HCT116 (cell line): ENCODE results near the gene CDK13. TPM values are rescaled to one million over a fixed set of nuclear protein-coding genes. Genes with fewer than 3 reads are reported as not detected.

ENCODE experiments used
- ATAC-seq: fragments of 200-7000 bp; cut with Tn5 transposase; 2 replicates; pipeline ENCODE4 v1.9.1; 2020; ENCODE audit warnings: mild to moderate bottlenecking, moderate library complexity
- BruUV-seq: library from RNA; stranded (reverse); fragments of 400-500 nt; replicated peaks from 2 replicates; lab custom pipeline; 2021; lab: Mats Ljungman, UMichigan
- CTCF ChIA-PET: fragments of 300-600 bp; sonication (Branson Sonifier 250); formaldehyde crosslinking; loops from one replicate; lab custom pipeline; 2021; ENCODE audit warnings: antibody characterized with exemption; lab: Charles Lee
- POLR2A ChIA-PET: fragments of 300-600, 350-600 bp; sonication (Branson Sonifier 250); formaldehyde crosslinking; loops from one replicate; lab custom pipeline; 2021; ENCODE audit warnings: antibody characterized with exemption; lab: Charles Lee
- RAD21 ChIA-PET, 2 experiments: fragments of 300-600 bp; sonication (Branson Sonifier 250); formaldehyde crosslinking; loops; one replicate each; lab custom pipeline; 2023; ENCODE audit warnings: low total read pairs in 2 of 2; ENCODE audit not compliant: uncharacterized antibody in 2 of 2, unreplicated experiment in 2 of 2, low non-redundant PET in 1 of 2; lab: Charles Lee
- DNase-seq: peaks from one replicate; pipeline ENCODE4 v3.0.0-alpha.2; 2010; ENCODE audit warnings: low read depth, low spot score
- H2AFZ ChIP-seq: fragments of 200-600 bp; shearing (Covaris generic), sonication (generic); 2 replicates; pipeline ENCODE4 v1.6.1; 2017; ENCODE audit warnings: low read depth, mixed run types, mixed read lengths, antibody characterized with exemption, low read length; ENCODE audit not compliant: poor library complexity, severe bottlenecking
- H3K27ac ChIP-seq: 2 replicates; pipeline ENCODE4 v1.5.1; 2012; ENCODE audit warnings: low read depth, low read length
- H3K27me3 ChIP-seq: fragments of 200-600 bp; sonication (generic); 2 replicates; pipeline ENCODE4 v1.6.1; 2016; ENCODE audit warnings: mixed run types, low read length, mixed read lengths; ENCODE audit not compliant: insufficient read depth
- H3K36me3 ChIP-seq, 2 experiments: fragments of 200-500 bp in 1 of 2; fragments of 200-600 bp in 1 of 2; sonication (Bioruptor generic) in 1 of 2; sonication (generic) in 1 of 2; 2 replicates each; pipeline versions ENCODE4 v1.5.1 to v1.6.1; 2014 to 2016; ENCODE audit warnings: low read length in 2 of 2, inconsistent platforms in 1 of 2, mixed read lengths in 1 of 2, mixed run types in 1 of 2; ENCODE audit not compliant: insufficient read depth in 2 of 2, control insufficient read depth in 1 of 2
- H3K4me1 ChIP-seq, 2 experiments: fragments of 200-600 bp in 1 of 2; sonication (generic) in 1 of 2; 2 replicates each; pipeline versions ENCODE4 v1.5.1 to v1.6.1; 2012 to 2017; ENCODE audit warnings: low read length in 2 of 2, inconsistent platforms in 1 of 2, mild to moderate bottlenecking in 1 of 2, mixed read lengths in 1 of 2, mixed run types in 1 of 2, moderate library complexity in 1 of 2; ENCODE audit not compliant: insufficient read depth in 2 of 2, control insufficient read depth in 1 of 2
- H3K4me2 ChIP-seq: fragments of 200-600 bp; sonication (generic); 2 replicates; pipeline ENCODE4 v1.6.1; 2017; ENCODE audit warnings: mixed run types, low read length, mixed read lengths
- H3K4me3 ChIP-seq, 2 experiments: fragments of 200-600 bp in 1 of 2; sonication (generic) in 1 of 2; replicated peaks in 1 of 2; 2 replicates each; pipeline ENCODE4 v1.5.1; 2011 to 2016; ENCODE audit warnings: low read length in 2 of 2, control low read depth in 1 of 2, low read depth in 1 of 2, mild to moderate bottlenecking in 1 of 2, mixed read lengths in 1 of 2, mixed run types in 1 of 2
- H3K79me2 ChIP-seq: fragments of 200-600 bp; sonication (generic); 2 replicates; pipeline ENCODE4 v1.6.1; 2017; ENCODE audit warnings: mild to moderate bottlenecking, mixed run types, low read length, moderate library complexity, mixed read lengths; ENCODE audit not compliant: insufficient read depth
- H3K9ac ChIP-seq: fragments of 200-600 bp; sonication (generic); 2 replicates; pipeline ENCODE4 v1.6.1; 2016; ENCODE audit warnings: low read length, mixed read lengths
- H3K9me2 ChIP-seq: fragments of 200-600 bp; sonication (generic), shearing (Covaris generic); 2 replicates; pipeline ENCODE4 v1.6.1; 2017; ENCODE audit warnings: mixed run types, mild to moderate bottlenecking, moderate library complexity; ENCODE audit not compliant: insufficient read depth
- H3K9me3 ChIP-seq, 2 experiments: fragments of 200-500 bp in 1 of 2; fragments of 200-600 bp in 1 of 2; sonication (Bioruptor generic) in 1 of 2; sonication (generic) in 1 of 2; 2 replicates each; pipeline ENCODE4 v1.6.1; 2014 to 2017; ENCODE audit warnings: low read length in 2 of 2, mixed read lengths in 2 of 2, inconsistent platforms in 1 of 2, low read depth in 1 of 2, mild to moderate bottlenecking in 1 of 2, mixed run types in 1 of 2, moderate library complexity in 1 of 2; ENCODE audit not compliant: control insufficient read depth in 1 of 2, insufficient read depth in 1 of 2
- H4K20me1 ChIP-seq: fragments of 200-600 bp; sonication (generic), shearing (Covaris generic); 2 replicates; pipeline ENCODE4 v1.6.1; 2017; ENCODE audit warnings: mixed run types, mild to moderate bottlenecking, moderate library complexity; ENCODE audit not compliant: insufficient read depth
- CTCF ChIP-seq, 3 experiments: fragments of 200-600 bp in 1 of 3; sonication (generic) in 1 of 3; IDR thresholded peaks in 2 of 3; conservative IDR thresholded peaks in 1 of 3; 2 replicates each; pipeline ENCODE4 v1.5.1; 2012 to 2017; ENCODE audit warnings: low read depth in 2 of 3, low read length in 2 of 3, antibody characterized with exemption in 1 of 3, borderline replicate concordance in 1 of 3, control low read depth in 1 of 3, mild to moderate bottlenecking in 1 of 3, mixed read lengths in 1 of 3, mixed run types in 1 of 3, moderate library complexity in 1 of 3; ENCODE audit not compliant: insufficient read depth in 1 of 3
- POLR2AphosphoS5 ChIP-seq: IDR thresholded peaks from 2 replicates; pipeline ENCODE4 v1.6.1; 2011; ENCODE audit warnings: mild to moderate bottlenecking, low read depth, low read length, moderate library complexity
- REST ChIP-seq: IDR thresholded peaks from 2 replicates; pipeline ENCODE4 v1.6.1; 2012; ENCODE audit warnings: low read depth
- SIN3A ChIP-seq: IDR thresholded peaks from 2 replicates; pipeline ENCODE4 v1.6.1; 2012; ENCODE audit warnings: low read depth
- SRF ChIP-seq: IDR thresholded peaks from 2 replicates; pipeline ENCODE4 v1.6.1; 2012; ENCODE audit warnings: low read depth
- YY1 ChIP-seq: IDR thresholded peaks from 2 replicates; pipeline ENCODE4 v1.6.1; 2011; ENCODE audit warnings: low read length, low read depth, moderate library complexity, mild to moderate bottlenecking; ENCODE audit not compliant: insufficient replicate concordance; ENCODE audit errors: extremely low read depth
- ZBTB33 ChIP-seq: IDR thresholded peaks from 2 replicates; pipeline ENCODE4 v1.6.1; 2011; ENCODE audit warnings: mild to moderate bottlenecking, low read length, moderate library complexity; ENCODE audit not compliant: insufficient replicate concordance; ENCODE audit errors: extremely low read depth
- ZNF274 ChIP-seq: fragments of 200-500 bp; sonication (Bioruptor generic); IDR thresholded peaks from 2 replicates; pipeline ENCODE4 v1.6.1; 2014; ENCODE audit warnings: mild to moderate bottlenecking, low read depth, low read length, inconsistent platforms
- intact Hi-C: fragments of 100-400 bp; cut with micrococcal nuclease; formaldehyde crosslinking; loops from 2 replicates; pipeline ENCODE4 v1.10.0; 2022
- total RNA-seq: library from RNA; stranded (reverse); gene quantifications from one replicate; pipeline ENCODE4 v1.2.1, GENCODE V29; 2021; ENCODE audit not compliant: unreplicated experiment
- TF ChIP-seq, protein P1 (sequence below): IDR thresholded peaks from 2 replicates; pipeline ENCODE4 v1.6.1; 2012

CDK13 gene
- total RNA-seq, 1 experiment from 2014 or later, result 28.8 TPM

DNA sequence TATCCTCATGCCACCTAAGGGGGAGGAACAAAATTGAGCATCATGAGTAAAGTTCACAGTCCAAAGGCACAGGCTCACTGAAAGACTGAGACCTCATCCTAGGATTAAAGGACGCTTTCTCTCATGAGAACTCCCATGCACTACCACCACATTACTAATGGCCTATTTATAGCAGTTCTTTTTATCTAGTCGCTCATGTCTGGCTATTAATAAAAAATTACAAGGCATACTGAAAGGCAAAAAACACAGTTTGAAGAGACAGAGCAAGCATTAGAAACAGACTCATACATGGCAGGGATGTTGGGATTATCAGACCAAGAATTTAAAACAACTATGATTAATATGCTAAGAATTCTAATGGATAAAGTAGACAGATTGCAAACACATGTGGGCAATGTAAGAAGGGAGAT, 46.0 kb upstream of the CDK13 start:
- no peaks in the 10 kb centered on the region for H3K4me1 ChIP-seq
- H3K79me2 ChIP-seq, result no peaks in the 10 kb centered on the region
- ChIA-PET CTCF (interaction anchor here (1.0 kb wide), 1 partner anchor 8 kb away, joined by 3 read pairs; no protein-coding TSS in a partner anchor), RAD21 (no interaction called here), POLR2A (no interaction called here)
- ATAC-seq, result no peak
- H3K27me3 ChIP-seq, result no peaks in the 10 kb centered on the region
- H4K20me1 ChIP-seq, result no peaks in the 10 kb centered on the region
- no peaks in the 10 kb centered on the region for H3K9me2 ChIP-seq
- no peak overlapping the region for H3K4me3 ChIP-seq
- no TSS peak for BruUV-seq
- no peak overlapping the region for H2AFZ ChIP-seq
- no peak overlapping the region for H3K4me2 ChIP-seq
- no peak overlapping the region for H3K9ac ChIP-seq
- intact Hi-C loops, result no loop called here
- no peaks in the 10 kb centered on the region for H3K36me3 ChIP-seq
- DNase-seq, result no peak
- TF ChIP-seq CTCF (IDR thresholded peaks at IDR 0.05 in 2 of 3, conservative IDR thresholded peaks at IDR 0.05 in 1 of 3; ENCODE audit: borderline replicate concordance in 1 of 3, insufficient read depth in 1 of 3, low read depth in 2 of 3, low read length in 2 of 3), result no peak
- no peak for TF ChIP-seq POLR2AphosphoS5
- TF ChIP-seq YY1, result no peak
- no peak for TF ChIP-seq SRF
- no peak for TF ChIP-seq ZNF274
- TF ChIP-seq SIN3A, result no peak
- TF ChIP-seq, protein P1, sequence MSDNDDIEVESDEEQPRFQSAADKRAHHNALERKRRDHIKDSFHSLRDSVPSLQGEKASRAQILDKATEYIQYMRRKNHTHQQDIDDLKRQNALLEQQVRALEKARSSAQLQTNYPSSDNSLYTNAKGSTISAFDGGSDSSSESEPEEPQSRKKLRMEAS, result no peak
- TF ChIP-seq ZBTB33, result no peak
- no peak for TF ChIP-seq REST
- no peaks in the 10 kb centered on the region for H3K9me3 ChIP-seq
- no peak overlapping the region for H3K27ac ChIP-seq
